ENCODE measurements around the gene CASQ2.
A peak's percentile ranks its signal among the peaks of the same experiment; 100 is the strongest.
"Not testable (repeated sequence)": the region's sequence is repeated elsewhere in the genome, so short reads cannot be mapped to it uniquely, and the experiment has no call there.

CASQ2 gene

GRCh38 chr1:115779075-115779474, 10.6 kb upstream of the CASQ2 start:
- DNase-seq = not testable (repeated sequence)

- DNase-seq = peak; percentile 78
These were observed 3.4 kb upstream of the CASQ2 start for GRCh38 chr1:115771847-115772457.

GRCh38 chr1:115771094-115771846, 2.8 kb upstream of the CASQ2 start:
- peak; percentile 62 for DNase-seq

DNA sequence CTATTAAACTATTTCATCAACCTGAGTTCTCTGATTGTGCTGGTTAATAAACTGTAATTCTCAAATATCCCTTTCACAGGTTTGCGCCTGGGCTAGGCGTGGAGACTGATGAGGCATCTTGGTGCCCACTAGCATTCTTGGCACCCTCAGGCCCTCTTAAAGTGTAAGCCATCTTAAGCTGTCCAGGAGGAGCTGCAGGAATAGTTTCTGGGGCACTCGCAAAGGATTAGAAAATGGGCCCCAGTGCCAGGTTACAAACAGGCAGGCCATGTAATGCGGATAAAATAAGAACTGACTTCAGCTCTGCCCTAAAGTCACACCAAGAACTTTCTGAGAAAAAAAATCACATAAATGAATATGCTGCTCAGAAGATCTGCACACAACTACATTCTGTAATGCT, 1.1 kb downstream of the CASQ2 start:
- DNase-seq = no peak

- no peak for DNase-seq
These were observed 3.4 kb downstream of the CASQ2 start for GRCh38 chr1:115765091-115765490.

DNA sequence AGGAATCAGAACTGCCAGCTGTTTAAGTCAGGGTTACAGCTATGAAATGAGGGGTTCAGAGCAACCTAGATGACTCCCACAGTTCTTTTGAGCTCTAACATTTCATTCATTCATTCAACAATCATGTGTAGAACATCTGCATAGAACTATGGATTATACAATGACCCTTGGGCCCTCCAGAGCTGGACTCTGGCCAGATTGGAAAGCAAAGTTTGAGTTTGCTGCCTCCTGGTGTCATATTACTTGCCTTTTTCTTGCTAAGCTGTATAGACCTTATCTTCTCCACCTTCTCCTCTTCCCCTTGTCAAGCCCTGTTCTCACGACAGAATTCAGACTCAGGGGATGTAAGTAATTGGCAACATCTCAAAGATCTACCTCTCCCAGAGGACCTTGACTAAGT, 4.0 kb downstream of the CASQ2 start:
- peak; percentile 2 for DNase-seq

GRCh38 chr1:115762779-115763178, 5.7 kb downstream of the CASQ2 start:
- no peak for DNase-seq

DNA sequence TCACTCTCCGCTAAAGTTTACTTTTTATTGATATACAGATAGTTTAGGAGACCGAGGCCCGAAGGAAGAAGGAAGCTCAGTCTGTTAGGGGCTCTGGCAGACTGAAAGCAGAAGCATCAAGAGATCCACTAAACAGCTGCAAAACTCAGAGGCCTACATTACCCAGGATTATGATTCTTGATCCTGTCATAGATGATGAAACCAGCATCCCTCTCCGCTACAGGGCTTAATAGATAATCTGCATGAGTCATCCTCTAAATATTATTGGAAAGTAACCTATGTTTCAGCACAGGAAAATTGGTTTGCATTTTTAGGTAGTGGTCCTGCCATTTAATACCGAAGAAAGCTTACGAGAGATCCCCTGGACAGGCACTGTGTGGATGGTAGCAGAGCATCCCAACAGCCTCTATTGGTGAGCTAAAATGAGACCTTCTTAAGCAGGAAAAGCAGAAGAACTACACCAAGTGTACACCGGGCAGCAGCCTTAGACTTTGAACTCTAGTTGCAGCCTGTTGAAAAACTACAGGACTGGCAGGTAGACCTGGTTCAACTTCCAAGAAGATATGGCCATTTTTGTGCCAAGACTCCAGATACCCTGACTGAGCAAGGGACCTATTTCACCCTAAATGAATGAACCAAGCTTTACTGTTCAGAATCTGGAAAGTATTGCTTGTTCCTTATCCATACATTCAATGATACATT, 6.8 kb downstream of the CASQ2 start:
- no peak for DNase-seq

GRCh38 chr1:115757856-115758255, 10.7 kb downstream of the CASQ2 start:
- DNase-seq = no peak

GRCh38 chr1:115757326-115757725, 11.2 kb downstream of the CASQ2 start:
- DNase-seq = no peak

DNA sequence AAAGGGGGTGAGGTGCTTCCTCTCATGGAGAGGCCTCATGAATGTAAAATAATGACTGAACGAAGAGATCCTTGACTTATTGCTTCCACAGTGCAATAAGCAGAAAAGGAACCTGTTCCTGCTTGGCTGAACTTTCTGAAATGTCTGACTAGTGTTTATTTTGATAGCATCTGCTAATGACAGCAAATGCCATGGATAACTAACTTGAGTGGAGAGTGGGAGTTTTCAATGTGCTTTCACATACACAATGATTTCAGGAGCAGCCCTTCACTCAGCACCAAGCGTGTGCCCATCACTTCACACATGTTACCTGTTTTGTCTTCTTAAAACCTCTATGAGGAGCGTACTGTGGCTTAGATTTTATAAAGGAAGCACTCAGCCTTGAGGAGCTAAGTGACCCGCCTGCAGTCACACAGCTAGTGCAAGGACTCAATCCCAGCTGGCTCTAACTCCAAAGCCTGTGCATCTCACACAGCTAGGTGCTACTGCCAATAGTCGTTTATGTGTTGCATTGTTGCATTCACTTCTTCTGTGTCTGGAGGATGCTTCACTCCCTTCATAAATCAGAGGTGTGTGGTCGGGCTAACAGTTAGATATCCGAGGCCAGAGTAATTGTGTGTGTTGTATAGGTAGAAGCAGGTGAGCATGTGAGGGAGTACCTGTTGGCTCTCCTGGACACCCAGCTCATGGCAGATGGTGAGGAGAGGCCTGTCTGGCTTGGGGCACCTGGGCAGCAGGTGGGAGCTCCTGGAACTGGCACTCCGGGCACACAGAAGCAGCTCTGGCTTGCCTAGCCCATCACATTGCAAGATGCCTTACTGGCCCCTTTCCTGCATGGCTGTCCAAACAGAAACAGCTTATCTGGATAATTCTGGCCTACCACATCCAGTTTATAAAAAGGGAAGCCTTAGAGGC, 12.8 kb downstream of the CASQ2 start:
- DNase-seq = no peak

DNA sequence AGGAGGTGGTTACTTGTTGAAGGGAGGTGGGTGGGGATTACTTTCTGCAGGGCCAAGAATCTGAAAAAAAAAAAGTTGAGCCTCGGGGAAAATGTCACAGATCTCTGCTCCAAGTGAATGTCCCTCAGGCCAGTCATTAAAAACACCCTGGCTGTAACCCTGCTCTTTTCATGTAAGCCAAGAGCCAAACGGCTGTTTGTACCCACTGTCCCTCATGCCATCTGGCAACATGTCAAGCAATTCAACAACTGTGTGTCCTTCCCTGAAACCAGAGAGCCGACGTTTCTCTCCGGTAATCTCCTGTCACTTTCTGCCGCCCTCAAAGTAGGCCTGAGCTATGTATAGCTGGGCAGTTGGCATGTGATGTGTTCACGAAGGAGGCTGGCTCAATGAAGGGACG, 14.7 kb downstream of the CASQ2 start:
- DNase-seq = no peak

DNA sequence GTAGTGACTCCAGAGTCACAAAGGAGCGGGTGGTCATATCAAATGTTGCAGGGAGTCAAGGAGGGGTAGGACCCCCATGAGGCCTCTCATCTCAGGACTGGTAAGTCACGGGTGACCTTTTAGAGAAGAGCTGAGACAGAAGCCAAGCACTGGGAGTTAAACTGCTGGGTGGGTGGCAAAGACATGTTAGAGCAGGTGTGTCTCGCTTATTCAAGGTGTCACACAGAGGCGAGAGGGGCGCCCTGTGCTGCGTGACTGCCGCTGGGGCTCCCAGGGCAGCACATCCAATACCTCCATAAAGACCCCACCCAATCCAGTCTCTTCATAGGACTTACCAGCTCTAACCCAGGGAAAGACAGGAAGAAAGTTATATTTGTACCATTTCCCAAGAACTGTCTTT, 15.2 kb downstream of the CASQ2 start:
- no peak for DNase-seq

GRCh38 chr1:115748401-115749150, 19.9 kb downstream of the CASQ2 start:
- DNase-seq = no peak

DNA sequence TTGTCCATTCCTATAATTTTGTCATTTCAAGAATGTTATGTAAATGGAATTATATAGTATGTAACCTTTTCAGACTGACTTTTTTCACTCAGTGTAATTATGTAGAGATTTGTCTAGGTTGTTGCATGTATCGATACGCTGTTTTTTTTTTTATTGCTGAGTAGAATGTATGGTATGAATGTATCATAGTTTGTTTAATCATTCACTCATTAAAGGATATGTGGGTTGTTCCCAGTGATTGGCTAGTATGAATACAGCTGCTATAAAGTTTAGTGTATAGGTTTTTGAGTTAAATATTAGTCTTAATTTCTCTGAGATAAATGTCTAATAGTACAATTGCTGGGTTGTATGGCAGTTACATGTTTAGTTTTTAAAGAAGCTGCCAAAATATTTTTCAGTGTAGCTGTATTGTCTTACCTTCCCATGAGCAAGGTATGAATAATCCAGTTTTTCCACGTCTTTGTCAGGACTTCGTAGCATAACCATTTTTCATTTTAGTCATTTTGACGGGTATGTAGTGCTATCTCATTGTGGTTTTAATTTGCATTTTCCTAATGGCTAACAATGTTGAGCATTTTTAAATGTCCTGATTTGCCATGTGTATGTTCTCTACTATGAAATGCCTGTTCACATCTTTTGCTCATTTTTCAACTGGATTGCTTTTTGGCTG, 22.4 kb downstream of the CASQ2 start:
- no peak for DNase-seq

DNA sequence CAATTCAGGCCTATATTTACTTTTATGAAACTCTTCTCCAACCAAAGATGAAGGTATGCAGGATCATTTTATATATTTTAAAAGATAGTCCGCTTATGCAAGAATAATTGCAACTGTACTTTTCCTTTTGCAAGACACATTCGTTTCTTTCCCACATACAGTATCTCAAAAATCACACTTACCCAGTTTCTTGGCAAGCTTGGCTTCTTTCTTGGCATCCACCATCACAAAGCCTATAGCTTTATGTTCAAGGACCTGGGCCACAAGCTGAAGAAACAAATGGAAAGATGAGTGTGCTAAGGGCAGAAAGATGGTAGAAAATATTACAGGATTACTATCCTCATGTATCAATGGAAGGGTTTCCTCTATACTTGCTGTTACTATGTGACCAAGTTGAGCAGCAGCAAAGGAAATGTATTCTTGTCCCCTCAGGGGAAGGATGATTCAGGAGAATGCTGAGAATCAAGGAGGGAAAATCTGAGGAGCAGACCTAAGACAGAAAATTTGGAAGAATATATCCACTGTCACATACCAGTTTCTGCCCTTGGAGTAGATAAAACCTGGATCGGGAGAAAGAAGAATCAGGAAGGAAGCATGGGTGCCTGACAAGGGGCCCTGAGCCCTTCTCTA, 23.8 kb downstream of the CASQ2 start:
- DNase-seq = no peak

- DNase-seq = no peak
These were observed 27.7 kb downstream of the CASQ2 start for GRCh38 chr1:115740811-115741210.

- DNase-seq = no peak
These were observed 36.2 kb downstream of the CASQ2 start for GRCh38 chr1:115732316-115732715.

DNA sequence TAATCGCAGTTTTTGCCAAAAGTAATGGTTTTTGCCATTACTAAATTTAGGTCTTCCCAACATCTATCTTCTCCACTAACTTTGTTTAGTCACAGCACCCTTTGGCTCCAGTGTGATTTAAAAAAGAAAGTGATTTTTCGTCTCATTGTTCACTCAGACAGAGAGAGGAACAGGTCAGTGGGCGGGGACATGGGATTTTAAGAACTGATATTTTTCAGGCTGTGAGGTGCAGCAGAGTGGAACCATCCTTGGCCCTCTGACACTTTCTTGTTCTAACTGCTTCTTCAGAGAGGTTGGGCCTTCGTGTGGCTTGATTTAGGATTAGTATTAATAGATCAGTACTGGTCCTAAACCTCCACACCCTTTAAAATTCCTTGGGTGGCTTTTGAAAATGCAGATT, 38.8 kb downstream of the CASQ2 start:
- no peak for DNase-seq

- no peak for DNase-seq
These were observed 40.2 kb downstream of the CASQ2 start for GRCh38 chr1:115728341-115728740.

GRCh38 chr1:115727706-115728249, 40.7 kb downstream of the CASQ2 start:
- no peak for DNase-seq
